Prostate gland (tissue), 2 donors: ENCODE measurements around the gene SLAIN1. TPM values are rescaled to one million over a fixed set of nuclear protein-coding genes. Genes with fewer than 3 reads are reported as not detected.

Source experiments
- DNase-seq: peaks from one replicate; pipeline ENCODE4 v3.0.0-alpha.2; 2019; ENCODE audit warnings: low spot score
- H3K27ac ChIP-seq, 2 donors: fragments of 200-600 bp; sonication (generic); 2 replicates each; pipeline ENCODE4 v1.5.1; 2017 to 2019
- H3K27me3 ChIP-seq: fragments of 200-600 bp; sonication (generic); replicated peaks from 2 replicates; pipeline ENCODE4 v1.5.1; 2019; ENCODE audit not compliant: insufficient read depth
- H3K36me3 ChIP-seq, 2 donors: fragments of 200-600 bp; sonication (generic); 1 replicate in 1 of 2; 2 replicates in 1 of 2; pipeline versions ENCODE4 v1.5.1 to v1.8.1; 2017 to 2019
- H3K4me1 ChIP-seq: fragments of 200-600 bp; sonication (generic); replicated peaks from 2 replicates; pipeline ENCODE4 v1.5.1; 2019
- H3K4me3 ChIP-seq, 2 donors: fragments of 200-600 bp; sonication (generic); 2 replicates each; pipeline ENCODE4 v1.5.1; 2017 to 2019
- H3K9me3 ChIP-seq: fragments of 200-600 bp; sonication (generic); 2 replicates; pipeline ENCODE4 v1.5.1; 2017
- POLR2A ChIP-seq: fragments of 450-650 bp; IDR thresholded peaks from one replicate; pipeline ENCODE4 v1.6.1; 2016; ENCODE audit warnings: antibody characterized with exemption, mild to moderate bottlenecking
- POLR2AphosphoS5 ChIP-seq: sonication (generic); formaldehyde crosslinking; IDR thresholded peaks from one replicate; pipeline ENCODE4 v1.6.1; 2017; ENCODE audit warnings: antibody characterized with exemption
- WGBS: methylation state at CpG from one replicate; pipeline ENCODE4 v1.1.5; 2018; 5-methylcytosine and 5-hydroxymethylcytosine counted together
- intact Hi-C: fragments of 100-400 bp; cut with DNase I; formaldehyde crosslinking; loops from one replicate; pipeline ENCODE4 v1.14.2; 2022
- total RNA-seq, 2 donors: library from RNA; depleted of rRNA; stranded (reverse); fragments of >200 nt; gene quantifications; one replicate each; pipeline ENCODE4 v1.1.0, GENCODE V29; 2016
- TF ChIP-seq, protein P1 (sequence below), 4 experiments: fragments of 200-600 bp in 2 of 4; fragments of 450-650 bp in 2 of 4; sonication (generic) in 2 of 4; IDR thresholded peaks; 1 replicate in 3 of 4; 2 replicates in 1 of 4; pipeline ENCODE4 v1.5.1; 2016 to 2019; ENCODE audit warnings: antibody characterized with exemption in 4 of 4, mild to moderate bottlenecking in 2 of 4, moderate library complexity in 2 of 4

The SLAIN1 gene
- total RNA-seq, 2 donors from 2014 or later, result 9.6 to 132 TPM

GRCh38 chr13:77751513-77752456 is 54.3 kb downstream of the SLAIN1 start:
- Histone ChIP-seq H3K4me3 (no peak overlapping the region), H3K4me1 (no peaks in the 10 kb centered on the region), H3K9me3 (no peaks in the 10 kb centered on the region), H3K36me3 (no peaks in the 10 kb centered on the region), H3K27me3 (no peaks in the 10 kb centered on the region), H3K27ac (no peak overlapping the region)
- no peak for TF ChIP-seq POLR2A
- TF ChIP-seq, protein P1, sequence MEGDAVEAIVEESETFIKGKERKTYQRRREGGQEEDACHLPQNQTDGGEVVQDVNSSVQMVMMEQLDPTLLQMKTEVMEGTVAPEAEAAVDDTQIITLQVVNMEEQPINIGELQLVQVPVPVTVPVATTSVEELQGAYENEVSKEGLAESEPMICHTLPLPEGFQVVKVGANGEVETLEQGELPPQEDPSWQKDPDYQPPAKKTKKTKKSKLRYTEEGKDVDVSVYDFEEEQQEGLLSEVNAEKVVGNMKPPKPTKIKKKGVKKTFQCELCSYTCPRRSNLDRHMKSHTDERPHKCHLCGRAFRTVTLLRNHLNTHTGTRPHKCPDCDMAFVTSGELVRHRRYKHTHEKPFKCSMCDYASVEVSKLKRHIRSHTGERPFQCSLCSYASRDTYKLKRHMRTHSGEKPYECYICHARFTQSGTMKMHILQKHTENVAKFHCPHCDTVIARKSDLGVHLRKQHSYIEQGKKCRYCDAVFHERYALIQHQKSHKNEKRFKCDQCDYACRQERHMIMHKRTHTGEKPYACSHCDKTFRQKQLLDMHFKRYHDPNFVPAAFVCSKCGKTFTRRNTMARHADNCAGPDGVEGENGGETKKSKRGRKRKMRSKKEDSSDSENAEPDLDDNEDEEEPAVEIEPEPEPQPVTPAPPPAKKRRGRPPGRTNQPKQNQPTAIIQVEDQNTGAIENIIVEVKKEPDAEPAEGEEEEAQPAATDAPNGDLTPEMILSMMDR (IDR thresholded peaks at IDR 0.05), result peak; percentile 28 to 79 (median 70)
- no peak for DNase-seq
- intact Hi-C loops, result loop anchor here (5.0 kb wide), 2 partner anchors 164 to 259 kb away; no protein-coding TSS in a partner anchor
- WGBS, result 66% methylated on average over 5 of the region's 5 CpGs

GRCh38 chr13:77752512-77753069 is 55.1 kb downstream of the SLAIN1 start:
- intact Hi-C loops, result loop anchor here (5.0 kb wide), 2 partner anchors 165 to 260 kb away; no protein-coding TSS in a partner anchor

GRCh38 chr13:77760893-77761292 is 63.4 kb downstream of the SLAIN1 start:
- Histone ChIP-seq H3K4me3 (no peak overlapping the region), H3K27me3 (no peaks in the 10 kb centered on the region), H3K36me3 (no peaks in the 10 kb centered on the region), H3K9me3 (no peaks in the 10 kb centered on the region), H3K4me1 (no peaks in the 10 kb centered on the region), H3K27ac (no peak overlapping the region)
- TF ChIP-seq POLR2AphosphoS5, result no peak
- TF ChIP-seq, protein P1 (IDR thresholded peaks at IDR 0.05), result no peak
- no peak for TF ChIP-seq POLR2A
- DNase-seq, result no peak
- 84% methylated on average over 8 of the region's 8 CpGs for WGBS
- intact Hi-C loops, result no loop called here

More at GRCh38 chr13:77752512-77753069, 55.1 kb downstream of the SLAIN1 start:
- TF ChIP-seq POLR2A (no peak), POLR2AphosphoS5 (no peak)
- TF ChIP-seq, protein P1 (IDR thresholded peaks at IDR 0.05), result no peak
- no peaks in the 10 kb centered on the region for H3K27me3 ChIP-seq
- H3K9me3 ChIP-seq, result no peaks in the 10 kb centered on the region
- no peak overlapping the region for H3K4me3 ChIP-seq
- no peak for DNase-seq
- no peak overlapping the region for H3K27ac ChIP-seq
- no peaks in the 10 kb centered on the region for H3K36me3 ChIP-seq
- H3K4me1 ChIP-seq, result no peaks in the 10 kb centered on the region
- 91% methylated on average over 5 of the region's 5 CpGs for WGBS

GRCh38 chr13:77767413-77767812 is 69.9 kb downstream of the SLAIN1 start:
- intact Hi-C loops, result no loop called here
- WGBS, result 47% methylated on average over 5 of the region's 5 CpGs
- TF ChIP-seq POLR2AphosphoS5, result no peak
- TF ChIP-seq, protein P1 (IDR thresholded peaks at IDR 0.05), result no peak
- TF ChIP-seq POLR2A, result no peak
- H3K27me3 ChIP-seq, result no peaks in the 10 kb centered on the region
- no peak overlapping the region for H3K4me3 ChIP-seq
- H3K27ac ChIP-seq, result no peak overlapping the region
- H3K36me3 ChIP-seq, result no peaks in the 10 kb centered on the region
- no peaks in the 10 kb centered on the region for H3K9me3 ChIP-seq
- no peak for DNase-seq
- no peaks in the 10 kb centered on the region for H3K4me1 ChIP-seq
